B cell (primary cell): Measurements from ENCODE around the gene CWF19L1. TPM values are rescaled to one million over a fixed set of nuclear protein-coding genes. Genes with fewer than 3 reads are reported as not detected.

ENCODE experiments used
- ATAC-seq: fragments of 200-7000 bp; cut with Tn5 transposase; one replicate; pipeline ENCODE4 v1.10.0; 2021; ENCODE audit warnings: low read depth, mild to moderate bottlenecking, moderate number of reproducible peaks, moderate library complexity
- CTCF ChIA-PET: fragments of 350-600 bp; sonication (Branson Sonifier 250); formaldehyde crosslinking; loops from one replicate; lab custom pipeline; 2021; ENCODE audit warnings: antibody characterized with exemption, inconsistent platforms; lab: Charles Lee
- POLR2A ChIA-PET: fragments of 350-600 bp; sonication (Branson Sonifier 250); formaldehyde crosslinking; loops from one replicate; lab custom pipeline; 2021; ENCODE audit warnings: antibody characterized with exemption; lab: Charles Lee
- DNase-seq: peaks from one replicate; pipeline ENCODE4 v3.0.0; 2013
- H2AFZ ChIP-seq: 2 replicates; pipeline ENCODE4 v1.6.1; 2012; ENCODE audit warnings: mild to moderate bottlenecking, low read depth, low read length; ENCODE audit not compliant: insufficient read depth, poor library complexity, severe bottlenecking
- H3K27ac ChIP-seq, 2 donors: 1 replicate in 1 of 2; 2 replicates in 1 of 2; pipeline ENCODE4 v1.5.1; 2012 to 2013; ENCODE audit warnings: low read length in 2 of 2, mild to moderate bottlenecking in 2 of 2, moderate library complexity in 1 of 2
- H3K27me3 ChIP-seq, 4 experiments: fragments of 200-600 bp in 1 of 4; sonication (generic) in 1 of 4; replicated peaks in 1 of 4; 1 replicate in 2 of 4; 2 replicates in 2 of 4; pipeline versions ENCODE4 v1.6.1 to v1.7.0; 2013 to 2016; ENCODE audit warnings: low read length in 3 of 4, mild to moderate bottlenecking in 2 of 4, mixed read lengths in 1 of 4, moderate library complexity in 1 of 4; ENCODE audit not compliant: insufficient read depth in 4 of 4, control insufficient read depth in 3 of 4; ENCODE audit errors: control extremely low read depth in 1 of 4
- H3K36me3 ChIP-seq, 2 experiments: replicated peaks in 1 of 2; 1 replicate in 1 of 2; 2 replicates in 1 of 2; pipeline versions ENCODE4 v1.6.1 to v1.7.1; 2013; ENCODE audit warnings: low read length in 1 of 2; ENCODE audit not compliant: insufficient read depth in 2 of 2, control insufficient read depth in 1 of 2; ENCODE audit errors: control extremely low read depth in 1 of 2, extremely low read depth in 1 of 2
- H3K4me1 ChIP-seq, 2 donors: fragments of 200-600 bp in 1 of 2; sonication (generic) in 1 of 2; 1 replicate in 1 of 2; 2 replicates in 1 of 2; pipeline versions ENCODE4 v1.5.1 to v1.6.1; 2013 to 2017; ENCODE audit warnings: low read length in 2 of 2; ENCODE audit not compliant: control insufficient read depth in 2 of 2, insufficient read depth in 2 of 2
- H3K4me2 ChIP-seq: replicated peaks from 2 replicates; pipeline ENCODE3; 2012; ENCODE audit warnings: mild to moderate bottlenecking, low read depth, low read length; ENCODE audit not compliant: poor library complexity, severe bottlenecking
- H3K4me3 ChIP-seq, 5 experiments: fragments of 200-600 bp in 1 of 5; sonication (generic) in 1 of 5; 1 replicate in 3 of 5; 2 replicates in 2 of 5; pipeline versions ENCODE4 v1.5.1 to v1.7.0; 2011 to 2016; ENCODE audit warnings: low read length in 4 of 5, mild to moderate bottlenecking in 4 of 5, low read depth in 2 of 5, control low read depth in 1 of 5, moderate library complexity in 1 of 5; ENCODE audit not compliant: insufficient read depth in 1 of 5; ENCODE audit errors: control extremely low read depth in 1 of 5, extremely low read depth in 1 of 5
- H3K79me2 ChIP-seq: fragments of 200-600 bp; sonication (generic); one replicate; pipeline ENCODE4 v1.6.0; 2016; ENCODE audit warnings: low read length; ENCODE audit not compliant: control insufficient read depth, insufficient read depth
- H3K9ac ChIP-seq: fragments of 200-600 bp; sonication (generic); 2 replicates; pipeline ENCODE4 v1.6.1; 2017; ENCODE audit warnings: mild to moderate bottlenecking, low read length, moderate library complexity
- H3K9me3 ChIP-seq, 3 donors: one replicate each; pipeline versions ENCODE4 v1.6.1 to v1.7.1; 2013; ENCODE audit warnings: low read length in 2 of 3; ENCODE audit not compliant: control insufficient read depth in 2 of 3, insufficient read depth in 1 of 3; ENCODE audit errors: control extremely low read depth in 1 of 3
- H4K20me1 ChIP-seq: 2 replicates; pipeline ENCODE4 v1.6.0; 2012; ENCODE audit warnings: mild to moderate bottlenecking, low read length; ENCODE audit not compliant: insufficient read depth, control insufficient read depth, poor library complexity, severe bottlenecking
- H3K27ac Mint-ChIP-seq: one replicate; pipeline ENCODE4 v1.8.0; 2021; ENCODE audit warnings: mixed read lengths
- H3K27me3 Mint-ChIP-seq: one replicate; pipeline ENCODE4 v1.8.0; 2021; ENCODE audit warnings: mixed read lengths
- H3K4me1 Mint-ChIP-seq: one replicate; pipeline ENCODE4 v1.8.0; 2021; ENCODE audit warnings: mixed read lengths
- H3K4me3 Mint-ChIP-seq: one replicate; pipeline ENCODE4 v1.8.0; 2021; ENCODE audit warnings: mixed read lengths
- H3K9me3 Mint-ChIP-seq: one replicate; pipeline ENCODE4 v1.8.0; 2022; ENCODE audit warnings: mixed read lengths; ENCODE audit not compliant: insufficient read depth
- CTCF ChIP-seq: fragments of 200-600 bp; IDR thresholded peaks from one replicate; pipeline ENCODE4 v1.8.0; 2022; ENCODE audit warnings: antibody characterized with exemption, mild to moderate bottlenecking
- EZH2 ChIP-seq: IDR thresholded peaks from 2 replicates; pipeline ENCODE4 v1.6.1; 2012; ENCODE audit warnings: borderline replicate concordance, low read depth, mild to moderate bottlenecking, moderate library complexity, low read length; ENCODE audit not compliant: insufficient read depth, poor library complexity, severe bottlenecking
- WGBS: methylation state at CpG from one replicate; pipeline ENCODE4 v1.1.5; 2013; ENCODE audit warnings: missing lambda C conversion rate; ENCODE audit not compliant: insufficient coverage; 5-methylcytosine and 5-hydroxymethylcytosine counted together
- intact Hi-C: fragments of 100-400 bp; cut with micrococcal nuclease; formaldehyde crosslinking; loops from one replicate; pipeline ENCODE4 v1.10.0; 2022
- polyA plus RNA-seq: library from polyadenylated mRNA; depleted of rRNA; stranded (reverse); fragments of >200 nt; gene quantifications from 2 replicates; pipeline ENCODE4 v1.2.3, GENCODE V29; 2012
- total RNA-seq, 2 donors: library from RNA; stranded (reverse); fragments of 120-200 nt in 1 of 2; gene quantifications; 1 replicate in 1 of 2; 2 replicates in 1 of 2; pipeline versions ENCODE4 v1.2.3 to v1.2.4, GENCODE V29; 2013 to 2022

The CWF19L1 gene
- total and polyA plus RNA-seq, 2 donors (not counting 1 experiment from before 2014, with no cell fraction given): 24.1 to 48.3 TPM

GRCh38 chr10:100194711-100195110 lies 72.7 kb downstream of the CWF19L1 start:
- DNase-seq (no peak), ATAC-seq (no peak)
- Histone ChIP-seq H3K9me3 (no peaks in the 10 kb centered on the region), H3K4me2 (no peak overlapping the region), H3K27ac (no peak overlapping the region), H2AFZ (no peak overlapping the region), H3K9ac (no peak overlapping the region), H3K36me3 (peaks cover 0 to 47% of the 10 kb centered on the region in 2 experiments), H3K27me3 (no peaks in the 10 kb centered on the region), H3K4me3 (no peak overlapping the region), H4K20me1 (no peaks in the 10 kb centered on the region), H3K79me2 (peaks cover 6% of the 10 kb centered on the region), H3K4me1 (no peaks in the 10 kb centered on the region)
- no CpG with 5 or more reads among the region's 1 CpG for WGBS
- Mint-ChIP-seq H3K4me3 (no peak overlapping the region), H3K9me3 (no peaks in the 10 kb centered on the region), H3K4me1 (no peaks in the 10 kb centered on the region), H3K27ac (no peak overlapping the region), H3K27me3 (no peaks in the 10 kb centered on the region)
- no peak for TF ChIP-seq CTCF
- no peak for TF ChIP-seq EZH2
- CTCF ChIA-PET: no interaction called here
- intact Hi-C loops: no loop called here
- POLR2A ChIA-PET: no interaction called here

DNA sequence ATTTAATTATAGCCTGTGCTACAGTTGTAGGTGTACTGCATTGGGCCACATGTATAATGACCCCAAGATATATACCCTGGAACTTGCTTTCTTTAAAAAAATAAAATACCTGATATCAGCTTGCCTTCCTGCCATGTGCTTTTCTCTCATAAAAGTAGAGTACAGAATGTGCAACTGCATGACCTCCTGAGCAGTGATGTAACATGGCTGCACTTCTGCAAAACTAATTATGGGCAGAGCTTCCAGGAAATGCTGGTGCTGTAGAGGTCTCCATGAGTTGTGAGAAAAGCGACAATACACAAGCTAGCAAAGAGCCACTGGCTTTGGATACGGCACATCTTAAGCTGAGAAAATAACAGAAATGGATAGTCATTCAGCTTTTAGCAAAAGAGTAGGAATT lies 75.1 kb downstream of the CWF19L1 start:
- POLR2A ChIA-PET: no interaction called here
- intact Hi-C loops: no loop called here
- H3K9me3 Mint-ChIP-seq: no peaks in the 10 kb centered on the region

More for the DNA sequence above, 75.1 kb downstream of the CWF19L1 start:
- Mint-ChIP-seq H3K4me1 (peaks cover 8% of the 10 kb centered on the region), H3K4me3 (no peak overlapping the region), H3K27ac (no peak overlapping the region), H3K27me3 (no peaks in the 10 kb centered on the region)
- H3K4me2 ChIP-seq: no peak overlapping the region
- H3K4me3 ChIP-seq: no peak overlapping the region
- 100% methylated on average over 1 of the region's 2 CpGs for WGBS
- no peak overlapping the region for H3K9ac ChIP-seq
- CTCF ChIA-PET: no interaction called here
- ATAC-seq (no peak), DNase-seq (no peak)
- H3K79me2 ChIP-seq: peaks cover 13% of the 10 kb centered on the region
- H3K9me3 ChIP-seq: no peaks in the 10 kb centered on the region
- TF ChIP-seq EZH2 (no peak), CTCF (no peak)
- no peaks in the 10 kb centered on the region for H4K20me1 ChIP-seq
- H3K36me3 ChIP-seq: peaks cover 0 to 38% of the 10 kb centered on the region in 2 experiments
- no peak overlapping the region for H2AFZ ChIP-seq
- H3K27me3 ChIP-seq: no peaks in the 10 kb centered on the region
- peaks cover 0 to 2% of the 10 kb centered on the region in 2 donors for H3K4me1 ChIP-seq
- H3K27ac ChIP-seq: no peak overlapping the region
